K562 (cell line): Measurements from ENCODE around the gene DLGAP1. TPM values are rescaled to one million over a fixed set of nuclear protein-coding genes. Genes with fewer than 3 reads are reported as not detected.

Experiments
- CXXC5 ChIP-seq: fragments of 250-450 bp; sonication (Bioruptor Pico); IDR thresholded peaks from 2 replicates; pipeline ENCODE4 v1.8.0; 2022; ENCODE audit warnings: inconsistent platforms, mild to moderate bottlenecking, moderate library complexity
- HMBOX1 ChIP-seq: sonication (generic); IDR thresholded peaks from 2 replicates; pipeline ENCODE4 v1.6.1; 2016
- MCM2 ChIP-seq: fragments of 450-650 bp; IDR thresholded peaks from 2 replicates; pipeline ENCODE4 v1.6.1; 2017; ENCODE audit warnings: low read depth, mild to moderate bottlenecking
- NR2C1 ChIP-seq, 2 experiments: fragments of 450-650 bp; IDR thresholded peaks; 2 replicates each; pipeline ENCODE4 v1.6.1; 2017; ENCODE audit warnings: mild to moderate bottlenecking in 2 of 2, antibody characterized with exemption in 1 of 2, inconsistent platforms in 1 of 2, missing compliant biosample characterization in 1 of 2, missing genetic modification characterization in 1 of 2
- PBX2 ChIP-seq, 2 experiments: IDR thresholded peaks in 1 of 2; conservative IDR thresholded peaks in 1 of 2; 2 replicates each; pipeline ENCODE4 v1.6.1; 2016; ENCODE audit warnings: low read depth in 2 of 2, mild to moderate bottlenecking in 1 of 2, missing compliant biosample characterization in 1 of 2, missing genetic modification characterization in 1 of 2, moderate library complexity in 1 of 2
- RFX1 ChIP-seq: fragments of 450-650 bp; IDR thresholded peaks from 2 replicates; pipeline ENCODE4 v1.6.1; 2016; ENCODE audit warnings: mild to moderate bottlenecking, moderate library complexity
- SIN3A ChIP-seq, 2 experiments: fragments of 150-350 bp in 1 of 2; IDR thresholded peaks; 2 replicates each; pipeline ENCODE4 v1.6.1; 2011 to 2016; ENCODE audit warnings: borderline replicate concordance in 2 of 2, low read depth in 2 of 2, low read length in 2 of 2, mild to moderate bottlenecking in 2 of 2, moderate library complexity in 2 of 2; ENCODE audit not compliant: control insufficient read depth in 1 of 2
- SMARCA5 ChIP-seq: fragments of 450-650 bp; IDR thresholded peaks from 2 replicates; pipeline ENCODE4 v1.6.1; 2016
- SRSF3 ChIP-seq: fragments of 200-400 bp; formaldehyde crosslinking; IDR thresholded peaks from 2 replicates; pipeline ENCODE4 v1.6.1; 2016; ENCODE audit warnings: mild to moderate bottlenecking, low read length, moderate library complexity; ENCODE audit not compliant: insufficient read depth
- ZNF121 ChIP-seq: sonication (generic); formaldehyde crosslinking; conservative IDR thresholded peaks from 2 replicates; pipeline ENCODE4 v1.8.0; 2022; ENCODE audit warnings: missing genetic modification reagents
- ZNF174 ChIP-seq: fragments of 250-450 bp; sonication (Bioruptor Pico); IDR thresholded peaks from 2 replicates; pipeline ENCODE4 v1.4.0; 2020; ENCODE audit warnings: mild to moderate bottlenecking
- ZNF318 ChIP-seq, 2 experiments: fragments of 450-650 bp; IDR thresholded peaks; 2 replicates each; pipeline ENCODE4 v1.6.1; 2016; ENCODE audit warnings: mild to moderate bottlenecking in 2 of 2, borderline replicate concordance in 1 of 2, low read depth in 1 of 2, moderate library complexity in 1 of 2
- polyA plus RNA-seq, 8 experiments: library from polyadenylated mRNA; depleted of rRNA in 4 of 8; stranded (reverse) in 5 of 8; unstranded in 3 of 8; fragments of >200 nt; fragmentation: Nextera tagmentation in 2 of 8; fragmentation: Illumina TruSeq in 1 of 8; extraction: Ambion mirVana in 2 of 8; extraction: Trizol in 1 of 8; gene quantifications; 2 replicates each; pipeline versions ENCODE4 v1.2.1 to v1.2.3, GENCODE V29; 2011 to 2014; ENCODE audit warnings: inconsistent platforms in 1 of 8, missing spikeins in 1 of 8
- total RNA-seq, 7 experiments: library from RNA; depleted of rRNA in 6 of 7; stranded (reverse); fragments of >200 nt in 6 of 7; fragmentation: Illumina TruSeq in 2 of 7; extraction: Trizol in 2 of 7; gene quantifications; 2 replicates each; pipeline versions ENCODE4 v1.2.1 to v1.2.3, GENCODE V29; 2011 to 2021; ENCODE audit warnings: low replicate concordance in 1 of 7
- TF ChIP-seq, protein P1 (sequence below): fragments of 250-450 bp; sonication (Bioruptor Pico); IDR thresholded peaks from 2 replicates; pipeline ENCODE4 v1.5.0; 2021

The DLGAP1 gene
- total and polyA plus RNA-seq, 9 of the 15 experiments (the other 6 are each of a cell fraction or from before 2014, with no cell fraction given), result 0.04 to 0.22 (median 0.08) TPM

DNA sequence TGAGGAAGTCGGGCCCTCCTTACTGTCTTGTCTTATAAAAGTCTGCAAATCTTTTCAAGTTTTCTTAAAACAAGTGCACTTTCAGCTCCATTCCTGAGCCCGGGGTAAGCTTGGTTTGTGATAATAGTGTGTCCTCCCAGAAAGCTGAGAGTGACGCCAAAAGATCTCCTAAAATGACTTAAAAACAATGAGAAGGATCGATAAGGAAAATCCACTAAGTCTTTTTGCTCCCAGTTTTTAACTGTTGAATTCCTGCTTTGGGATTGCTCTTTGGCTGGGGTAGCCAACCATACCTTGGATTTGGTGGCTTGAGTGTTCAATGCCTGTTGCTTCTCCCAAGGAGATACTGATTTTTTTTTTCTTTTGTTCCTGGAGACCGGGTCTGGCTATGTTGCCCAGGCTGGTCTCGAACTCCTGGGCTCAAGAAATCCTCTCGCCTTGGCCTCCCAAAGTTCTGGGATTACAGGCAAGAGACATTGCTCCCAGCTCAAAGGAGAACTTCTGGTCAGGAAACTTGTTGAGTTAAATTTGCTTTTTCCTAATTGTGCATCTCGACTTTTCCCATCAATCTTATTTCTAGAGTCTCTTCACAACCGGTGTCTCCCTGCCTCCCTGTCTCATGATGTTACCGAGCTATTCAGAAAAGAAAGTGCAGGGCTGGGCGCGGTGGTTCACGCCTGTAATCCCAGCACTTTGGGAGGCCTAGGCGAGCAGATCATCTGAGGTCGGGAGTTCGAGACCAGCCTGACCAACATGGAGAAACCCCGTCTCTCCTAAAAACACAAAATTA is 1002.2 kb downstream of the DLGAP1 start (continued):
- TF ChIP-seq ZNF318 (IDR thresholded peaks at IDR 0.05; ENCODE audit: borderline replicate concordance in 1 of 2, low read depth in 1 of 2) (no peak), MCM2 (no peak), SMARCA5 (no peak), HMBOX1 (no peak; the same call in 1 of the 2 replicates), NR2C1 (IDR thresholded peaks at IDR 0.05) (no peak), NR2C1 (tag; IDR thresholded peaks at IDR 0.05) (no peak), RFX1 (no peak), PBX2 (CRISPR knock-in tag; IDR thresholded peaks at IDR 0.05; ENCODE audit: low read depth) (no peak), PBX2 (tag; conservative IDR thresholded peaks at IDR 0.05; ENCODE audit: low read depth) (0 out of 2 replicates have a peak, but pooled peaks have one; percentile 17), ZNF174 (CRISPR knock-in tag) (no peak), CXXC5 (CRISPR knock-in tag) (0 out of 2 replicates have a peak, but pooled peaks have one; percentile 31), SIN3A (IDR thresholded peaks at IDR 0.05; ENCODE audit: borderline replicate concordance in 2 of 2, control insufficient read depth in 1 of 2, low read depth in 2 of 2, low read length in 2 of 2) (peak in 1 of 2 experiments; percentile 19; a peak in 1 of 4 replicates), ZNF121 (peak; percentile 66), SRSF3 (no peak)
- TF ChIP-seq, protein P1, sequence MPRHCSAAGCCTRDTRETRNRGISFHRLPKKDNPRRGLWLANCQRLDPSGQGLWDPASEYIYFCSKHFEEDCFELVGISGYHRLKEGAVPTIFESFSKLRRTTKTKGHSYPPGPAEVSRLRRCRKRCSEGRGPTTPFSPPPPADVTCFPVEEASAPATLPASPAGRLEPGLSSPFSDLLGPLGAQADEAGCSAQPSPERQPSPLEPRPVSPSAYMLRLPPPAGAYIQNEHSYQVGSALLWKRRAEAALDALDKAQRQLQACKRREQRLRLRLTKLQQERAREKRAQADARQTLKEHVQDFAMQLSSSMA (CRISPR knock-in tag), result no peak
